Measurements from ENCODE around the gene AMY1A.
"Not testable (repeated sequence)": the region's sequence is repeated elsewhere in the genome, so short reads cannot be mapped to it uniquely, and the experiment has no call there.

- TF ChIP-seq, protein P1, sequence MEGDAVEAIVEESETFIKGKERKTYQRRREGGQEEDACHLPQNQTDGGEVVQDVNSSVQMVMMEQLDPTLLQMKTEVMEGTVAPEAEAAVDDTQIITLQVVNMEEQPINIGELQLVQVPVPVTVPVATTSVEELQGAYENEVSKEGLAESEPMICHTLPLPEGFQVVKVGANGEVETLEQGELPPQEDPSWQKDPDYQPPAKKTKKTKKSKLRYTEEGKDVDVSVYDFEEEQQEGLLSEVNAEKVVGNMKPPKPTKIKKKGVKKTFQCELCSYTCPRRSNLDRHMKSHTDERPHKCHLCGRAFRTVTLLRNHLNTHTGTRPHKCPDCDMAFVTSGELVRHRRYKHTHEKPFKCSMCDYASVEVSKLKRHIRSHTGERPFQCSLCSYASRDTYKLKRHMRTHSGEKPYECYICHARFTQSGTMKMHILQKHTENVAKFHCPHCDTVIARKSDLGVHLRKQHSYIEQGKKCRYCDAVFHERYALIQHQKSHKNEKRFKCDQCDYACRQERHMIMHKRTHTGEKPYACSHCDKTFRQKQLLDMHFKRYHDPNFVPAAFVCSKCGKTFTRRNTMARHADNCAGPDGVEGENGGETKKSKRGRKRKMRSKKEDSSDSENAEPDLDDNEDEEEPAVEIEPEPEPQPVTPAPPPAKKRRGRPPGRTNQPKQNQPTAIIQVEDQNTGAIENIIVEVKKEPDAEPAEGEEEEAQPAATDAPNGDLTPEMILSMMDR (IDR thresholded peaks at IDR 0.05; ENCODE audit: low read depth, low read length, poor library complexity, severe bottlenecking), result not testable (repeated sequence)
- not testable (repeated sequence) for TF ChIP-seq EZH2phosphoT487 (IDR thresholded peaks at IDR 0.05; ENCODE audit: borderline replicate concordance, low read length)
Measured at GRCh38 chr1:103676335-103676734, 20.8 kb downstream of the AMY1A start.
